K562 (cell line): ENCODE results near the gene HOXA10. TPM values are rescaled to one million over a fixed set of nuclear protein-coding genes. Genes with fewer than 3 reads are reported as not detected.

ENCODE experiments used
- ATAC-seq: fragments of 200-7000 bp; cut with Tn5 transposase; 3 replicates; pipeline ENCODE4 v1.9.1; 2020; ENCODE audit warnings: moderate library complexity
- Bru-seq: library from RNA; stranded (reverse); fragments of 400-500 nt; gene quantifications from one replicate; lab custom pipeline; 2021; lab: Mats Ljungman, UMichigan
- BruChase-seq, 2 experiments: library from RNA; stranded (reverse); fragments of 400-500 nt; gene quantifications; one replicate each; lab custom pipeline; 2021; lab: Mats Ljungman, UMichigan
- BruUV-seq: library from RNA; stranded (reverse); fragments of 400-500 nt; replicated peaks from 2 replicates; lab custom pipeline; 2021; lab: Mats Ljungman, UMichigan
- CTCF ChIA-PET: fragments of 300-600 bp; formaldehyde crosslinking; extraction: SDS; loops from one replicate; lab custom pipeline; 2021; ENCODE audit warnings: low intra/inter-chr PET ratio; lab: Yijun Ruan, JAX
- POLR2A ChIA-PET: fragments of 300-600, 350-650 bp; sonication (Branson Sonifier 250); formaldehyde crosslinking; extraction: SDS; loops from one replicate; lab custom pipeline; 2021; ENCODE audit warnings: antibody characterized with exemption, inconsistent platforms; lab: Yijun Ruan, JAX
- DNase-seq, 4 experiments: peaks; one replicate each; pipeline versions ENCODE4 v3.0.0 to v3.0.0-alpha.2; 2011 to 2018; ENCODE audit warnings: low spot score in 3 of 4, mixed read lengths in 3 of 4; ENCODE audit errors: extremely low read depth in 1 of 4
- FAIRE-seq: peaks from 2 replicates; lab custom pipeline; 2011; peaks lifted over from hg19 to GRCh38; lab: Jason Lieb, UNC
- H2AFZ ChIP-seq: 2 replicates; pipeline ENCODE4 v1.6.0; 2011; ENCODE audit warnings: low read depth, low read length, control low read depth, inconsistent platforms
- H3K27ac ChIP-seq: fragments of 200-600 bp; 3 replicates; pipeline ENCODE4 v1.8.0; 2011; ENCODE audit warnings: low read depth, mild to moderate bottlenecking, control low read depth, inconsistent platforms, low read length, moderate library complexity, mixed read lengths; ENCODE audit errors: extremely low read depth
- H3K27me3 ChIP-seq, 2 experiments: fragments of 300-600 bp in 1 of 2; 2 replicates in 1 of 2; 3 replicates in 1 of 2; pipeline versions ENCODE4 v1.6.0 to v1.8.0; 2011; ENCODE audit warnings: inconsistent platforms in 2 of 2, low read length in 2 of 2, mild to moderate bottlenecking in 1 of 2, mixed read lengths in 1 of 2, moderate library complexity in 1 of 2; ENCODE audit not compliant: control insufficient read depth in 2 of 2, insufficient read depth in 2 of 2
- H3K36me3 ChIP-seq: fragments of 300-600 bp; 3 replicates; pipeline ENCODE4 v1.8.0; 2011; ENCODE audit warnings: mild to moderate bottlenecking, low read length, inconsistent platforms; ENCODE audit not compliant: control insufficient read depth, insufficient read depth
- H3K4me1 ChIP-seq, 2 experiments: fragments of 200-600 bp in 1 of 2; replicated peaks in 1 of 2; 2 replicates in 1 of 2; 3 replicates in 1 of 2; pipeline versions ENCODE4 v1.5.1 to v1.8.0; 2011; ENCODE audit warnings: inconsistent platforms in 2 of 2, low read length in 2 of 2, mild to moderate bottlenecking in 1 of 2, mixed read lengths in 1 of 2, moderate library complexity in 1 of 2; ENCODE audit not compliant: control insufficient read depth in 2 of 2, insufficient read depth in 2 of 2
- H3K4me2 ChIP-seq: 2 replicates; pipeline ENCODE4 v1.6.1; 2011; ENCODE audit warnings: low read length, control low read depth, inconsistent platforms, mixed read lengths; ENCODE audit not compliant: insufficient read depth
- H3K4me3 ChIP-seq: fragments of 200-600 bp; sonication (generic), shearing (Covaris generic); 2 replicates; pipeline ENCODE4 v1.5.1; 2016; ENCODE audit warnings: control low read depth, inconsistent platforms
- H3K79me2 ChIP-seq: fragments of 200-600 bp; 3 replicates; pipeline ENCODE4 v1.8.0; 2011; ENCODE audit warnings: low read length, inconsistent platforms; ENCODE audit not compliant: control insufficient read depth, insufficient read depth
- H3K9ac ChIP-seq, 2 experiments: 2 replicates each; pipeline versions ENCODE4 v1.6.0 to v1.6.1; 2011; ENCODE audit warnings: low read depth in 2 of 2, low read length in 2 of 2, control low read depth in 1 of 2, inconsistent platforms in 1 of 2, mild to moderate bottlenecking in 1 of 2, mixed read lengths in 1 of 2; ENCODE audit not compliant: insufficient read depth in 1 of 2
- H3K9me1 ChIP-seq: one replicate; pipeline ENCODE4 v1.6.0; 2011; ENCODE audit warnings: inconsistent platforms, mild to moderate bottlenecking, low read length, moderate library complexity; ENCODE audit not compliant: control insufficient read depth, insufficient read depth
- H3K9me3 ChIP-seq: replicated peaks from 2 replicates; pipeline ENCODE4 v1.5.1; 2011; ENCODE audit warnings: low read depth, low read length, inconsistent platforms; ENCODE audit not compliant: control insufficient read depth, insufficient read depth
- H4K20me1 ChIP-seq: replicated peaks from 2 replicates; pipeline ENCODE4 v1.6.1; 2011; ENCODE audit warnings: low read length, inconsistent platforms, mixed read lengths; ENCODE audit not compliant: control insufficient read depth, insufficient read depth
- DDX20 ChIP-seq: fragments of 450-650 bp; IDR thresholded peaks from 2 replicates; pipeline ENCODE4 v1.6.1; 2016; ENCODE audit warnings: missing genetic modification characterization, low read depth, mild to moderate bottlenecking, missing compliant biosample characterization, moderate library complexity
- DPF2 ChIP-seq: fragments of 450-650 bp; IDR thresholded peaks from 2 replicates; pipeline ENCODE4 v1.6.1; 2016
- PHB2 ChIP-seq: fragments of 450-650 bp; IDR thresholded peaks from 2 replicates; pipeline ENCODE4 v1.6.1; 2017; ENCODE audit warnings: low read depth
- SMARCA5 ChIP-seq: fragments of 450-650 bp; IDR thresholded peaks from 2 replicates; pipeline ENCODE4 v1.6.1; 2016
- TAF9B ChIP-seq: fragments of 450-650 bp; IDR thresholded peaks from 2 replicates; pipeline ENCODE4 v1.6.1; 2018; ENCODE audit warnings: mild to moderate bottlenecking; ENCODE audit not compliant: partially characterized antibody
- TFAM ChIP-seq: fragments of 250-450 bp; sonication (Bioruptor Pico); conservative IDR thresholded peaks from 2 replicates; pipeline ENCODE4 v1.5.0; 2021; ENCODE audit warnings: mild to moderate bottlenecking, moderate library complexity
- ZNF282 ChIP-seq: sonication (generic); formaldehyde crosslinking; IDR thresholded peaks from 2 replicates; pipeline ENCODE4 v1.8.1; 2023; ENCODE audit warnings: missing genetic modification reagents
- ZNF512 ChIP-seq: IDR thresholded peaks from 2 replicates; pipeline ENCODE4 v1.6.1; 2016; ENCODE audit warnings: missing genetic modification characterization, missing compliant biosample characterization
- WGBS: fragments of 100-300 bp; shearing (Covaris generic); methylation state at CpG from one replicate; pipeline ENCODE4 v1.1.6; 2016; ENCODE audit warnings: low coverage, mixed read lengths; ENCODE audit not compliant: insufficient coverage; ENCODE audit errors: missing lambda C conversion rate; 5-methylcytosine and 5-hydroxymethylcytosine counted together
- in situ Hi-C: fragments of 300-500 bp; cut with MboI; formaldehyde crosslinking; loops from 4 replicates; pipeline ENCODE4 v1.15.0; 2018; ENCODE audit warnings: inconsistent platforms, mixed read lengths
- intact Hi-C: fragments of 100-400 bp; cut with micrococcal nuclease; formaldehyde crosslinking; loops from 2 replicates; pipeline ENCODE4 v1.14.2; 2022
- long read RNA-seq, 3 experiments: library from polyadenylated mRNA in 2 of 3; library from RNA in 1 of 3; unstranded in 2 of 3; stranded (forward) in 1 of 3; transcript quantifications; one replicate each; pipeline ENCODE4 v2.0.0, GENCODE V29; 2019 to 2022
- polyA minus RNA-seq, 3 experiments: library from RNA; depleted of rRNA, polyadenylated mRNA; stranded (reverse); fragments of >200 nt; gene quantifications; 2 replicates each; pipeline ENCODE4 v1.2.3, GENCODE V29; 2011
- polyA plus RNA-seq, 8 experiments: library from polyadenylated mRNA; depleted of rRNA in 4 of 8; stranded (reverse) in 5 of 8; unstranded in 3 of 8; fragments of >200 nt; fragmentation: Nextera tagmentation in 2 of 8; fragmentation: Illumina TruSeq in 1 of 8; extraction: Ambion mirVana in 2 of 8; extraction: Trizol in 1 of 8; gene quantifications; 2 replicates each; pipeline versions ENCODE4 v1.2.1 to v1.2.3, GENCODE V29; 2011 to 2014; ENCODE audit warnings: inconsistent platforms in 1 of 8, missing spikeins in 1 of 8
- total RNA-seq, 7 experiments: library from RNA; depleted of rRNA in 6 of 7; stranded (reverse); fragments of >200 nt in 6 of 7; fragmentation: Illumina TruSeq in 2 of 7; extraction: Trizol in 2 of 7; gene quantifications; 2 replicates each; pipeline versions ENCODE4 v1.2.1 to v1.2.3, GENCODE V29; 2011 to 2021; ENCODE audit warnings: low replicate concordance in 1 of 7
- TF ChIP-seq, protein P1 (sequence below): fragments of 150-350 bp; conservative IDR thresholded peaks from 2 replicates; pipeline ENCODE4 v1.6.1; 2014; ENCODE audit warnings: low read length
- TF ChIP-seq, protein P2 (sequence below): sonication (generic); formaldehyde crosslinking; IDR thresholded peaks from 2 replicates; pipeline ENCODE4 v1.8.1; 2023; ENCODE audit warnings: mild to moderate bottlenecking, missing genetic modification reagents

Gene HOXA10
- total RNA-seq (2011; cell fraction: chromatin; rRNA removed; ENCODE audit: low replicate concordance), result not detected in 2 replicates
- total RNA-seq (2011; cell fraction: nucleolus; rRNA removed), result not detected in 2 replicates
- total RNA-seq (2011; cell fraction: nucleoplasm; rRNA removed), result not detected in 2 replicates
- total RNA-seq (2014; rRNA removed), result not detected in 2 replicates
- not detected in 2 replicates for total RNA-seq (2014; rRNA removed; fragmentation: Illumina TruSeq; extraction: Trizol)
- total RNA-seq (2015; rRNA removed; fragmentation: Illumina TruSeq; extraction: Trizol), result not detected in 2 replicates
- not detected in 2 replicates for total RNA-seq (2021)
- not detected in 2 replicates for polyA plus RNA-seq (2011; rRNA removed)
- polyA plus RNA-seq (2011; cell fraction: cytosol; rRNA removed), result not detected in 2 replicates
- not detected in 2 replicates for polyA plus RNA-seq (2011; cell fraction: nucleus; rRNA removed)
- polyA plus RNA-seq (2012), result not detected in 2 replicates
- not detected in 2 replicates for polyA plus RNA-seq (2014; fragmentation: Illumina TruSeq; extraction: Trizol)
- not detected for polyA plus RNA-seq (2014; fragmentation: Nextera tagmentation; extraction: Ambion mirVana)
- polyA plus RNA-seq (2014; rRNA removed), result not detected in 2 replicates
- polyA minus RNA-seq (2011; rRNA and poly(A)+ RNA removed), result not detected in 2 replicates
- polyA minus RNA-seq (2011; cell fraction: cytosol; rRNA and poly(A)+ RNA removed), result not detected in 2 replicates
- not detected in 2 replicates for polyA minus RNA-seq (2011; cell fraction: nucleus; rRNA and poly(A)+ RNA removed)
- Bru-seq, nascent RNA, result percentile 12 among the genes with signal in this experiment
- BruChase-seq, experiment 1, labeled RNA remaining after a 2-hour chase, result percentile 12 among the genes with signal in this experiment
- percentile 18 among the genes with signal in this experiment for BruChase-seq, experiment 2, labeled RNA remaining after a 6-hour chase
- long read RNA-seq, experiment 1, result 0 reads
- long read RNA-seq, experiment 2, result 0 reads
- long read RNA-seq, experiment 3, result 0 reads

- no peaks in the 10 kb centered on the region for H3K79me2 ChIP-seq
- POLR2A ChIA-PET, result interaction anchor here (0.6 to 0.7 kb wide), 2 partner anchors 14 to 31 kb away, joined by 3 read pairs; partner anchors contain the start of gene HOXA5
- no peak within 1 kb of the TSS for H2AFZ ChIP-seq
- H3K36me3 ChIP-seq, result no peaks in the 10 kb centered on the region
- CTCF ChIA-PET, result no interaction called here
- intact Hi-C loops (no loop called here), in situ Hi-C loops (loop anchor here (25.0 kb wide), 3 partner anchors 662 to 1287 kb away; no protein-coding TSS in a partner anchor)
- WGBS, result 54% methylated on average over 31 of the region's 82 CpGs
- no peak within 1 kb of the TSS for H3K4me3 ChIP-seq
- H3K9ac ChIP-seq, result no peak within 1 kb of the TSS
- ATAC-seq (no peak), FAIRE-seq (no peak), DNase-seq (no peak)
- BruUV-seq, result no TSS peak
- H3K9me1 ChIP-seq, result no peaks in the 10 kb centered on the region
- no peak within 1 kb of the TSS for H3K4me2 ChIP-seq
- H3K27me3 ChIP-seq, result peaks cover 28 to 67% of the 10 kb centered on the region in 2 experiments
- H4K20me1 ChIP-seq, result no peaks in the 10 kb centered on the region
- H3K4me1 ChIP-seq, result peaks cover 0 to 3% of the 10 kb centered on the region in 2 experiments; a peak in 1 of 5 replicates
- no peaks in the 10 kb centered on the region for H3K9me3 ChIP-seq
- no peak within 1 kb of the TSS for H3K27ac ChIP-seq
- TF ChIP-seq ZNF282 (CRISPR knock-in tag) (no peak), ZNF512 (no peak), SMARCA5 (no peak), DDX20 (tag) (no peak), PHB2 (no peak), DPF2 (no peak), TFAM (no peak), TAF9B (no peak)
- TF ChIP-seq, protein P1, sequence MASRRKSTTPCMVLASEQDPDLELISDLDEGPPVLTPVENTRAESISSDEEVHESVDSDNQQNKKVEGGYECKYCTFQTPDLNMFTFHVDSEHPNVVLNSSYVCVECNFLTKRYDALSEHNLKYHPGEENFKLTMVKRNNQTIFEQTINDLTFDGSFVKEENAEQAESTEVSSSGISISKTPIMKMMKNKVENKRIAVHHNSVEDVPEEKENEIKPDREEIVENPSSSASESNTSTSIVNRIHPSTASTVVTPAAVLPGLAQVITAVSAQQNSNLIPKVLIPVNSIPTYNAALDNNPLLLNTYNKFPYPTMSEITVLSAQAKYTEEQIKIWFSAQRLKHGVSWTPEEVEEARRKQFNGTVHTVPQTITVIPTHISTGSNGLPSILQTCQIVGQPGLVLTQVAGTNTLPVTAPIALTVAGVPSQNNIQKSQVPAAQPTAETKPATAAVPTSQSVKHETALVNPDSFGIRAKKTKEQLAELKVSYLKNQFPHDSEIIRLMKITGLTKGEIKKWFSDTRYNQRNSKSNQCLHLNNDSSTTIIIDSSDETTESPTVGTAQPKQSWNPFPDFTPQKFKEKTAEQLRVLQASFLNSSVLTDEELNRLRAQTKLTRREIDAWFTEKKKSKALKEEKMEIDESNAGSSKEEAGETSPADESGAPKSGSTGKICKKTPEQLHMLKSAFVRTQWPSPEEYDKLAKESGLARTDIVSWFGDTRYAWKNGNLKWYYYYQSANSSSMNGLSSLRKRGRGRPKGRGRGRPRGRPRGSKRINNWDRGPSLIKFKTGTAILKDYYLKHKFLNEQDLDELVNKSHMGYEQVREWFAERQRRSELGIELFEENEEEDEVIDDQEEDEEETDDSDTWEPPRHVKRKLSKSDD, result no peak
- TF ChIP-seq, protein P2, sequence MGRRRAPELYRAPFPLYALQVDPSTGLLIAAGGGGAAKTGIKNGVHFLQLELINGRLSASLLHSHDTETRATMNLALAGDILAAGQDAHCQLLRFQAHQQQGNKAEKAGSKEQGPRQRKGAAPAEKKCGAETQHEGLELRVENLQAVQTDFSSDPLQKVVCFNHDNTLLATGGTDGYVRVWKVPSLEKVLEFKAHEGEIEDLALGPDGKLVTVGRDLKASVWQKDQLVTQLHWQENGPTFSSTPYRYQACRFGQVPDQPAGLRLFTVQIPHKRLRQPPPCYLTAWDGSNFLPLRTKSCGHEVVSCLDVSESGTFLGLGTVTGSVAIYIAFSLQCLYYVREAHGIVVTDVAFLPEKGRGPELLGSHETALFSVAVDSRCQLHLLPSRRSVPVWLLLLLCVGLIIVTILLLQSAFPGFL (CRISPR knock-in tag), result no peak
Measured at GRCh38 chr7:27173956-27174873, at the start of gene HOXA10. Gene HOXA10, minus strand, starts transcription at chr7:27174320. Its CDS starts 14 bp downstream, at chr7:27174306.
